Activated CD4-positive, alpha-beta T cell treated with anti-CD3 and anti-CD28 coated beads for 24 hours (primary cell): Measurements from ENCODE around the gene CNTROB.

Experiments used
- DNase-seq, 2 donors: peaks; one replicate each; pipeline ENCODE4 v3.0.0-alpha.2; 2020; ENCODE audit warnings: low read depth in 2 of 2

The CNTROB gene

GRCh38 chr17:7987112-7987893 lies 55.3 kb downstream of the CNTROB start:
- DNase-seq, result no peak

DNA sequence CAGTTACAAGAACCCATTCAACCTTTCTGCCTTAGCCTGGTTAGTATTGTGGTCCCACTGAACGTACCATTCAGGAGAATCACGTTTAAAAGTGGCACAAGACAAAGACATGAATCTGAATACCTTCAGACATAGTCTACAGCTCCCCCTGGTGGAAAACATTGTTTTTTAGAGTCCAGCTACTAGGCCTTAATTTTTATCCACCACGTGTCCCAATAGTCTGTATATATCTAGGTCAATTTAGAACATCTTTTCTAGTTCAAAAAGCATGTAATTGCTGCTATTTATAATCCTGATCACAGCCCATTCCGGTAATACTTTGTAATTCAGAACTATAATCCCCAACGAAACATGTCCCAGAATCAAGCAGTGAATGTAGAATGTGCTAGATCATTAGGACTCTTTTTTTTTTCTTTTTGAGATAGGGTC lies 56.8 kb downstream of the CNTROB start:
- DNase-seq, result peak in 1 of 2 donors; percentile 76

GRCh38 chr17:7989781-7990655 lies 58.0 kb downstream of the CNTROB start:
- DNase-seq, result peak; percentile 96

- DNase-seq, result no peak
Measured at GRCh38 chr17:7992516-7992915, 60.5 kb downstream of the CNTROB start.

DNA sequence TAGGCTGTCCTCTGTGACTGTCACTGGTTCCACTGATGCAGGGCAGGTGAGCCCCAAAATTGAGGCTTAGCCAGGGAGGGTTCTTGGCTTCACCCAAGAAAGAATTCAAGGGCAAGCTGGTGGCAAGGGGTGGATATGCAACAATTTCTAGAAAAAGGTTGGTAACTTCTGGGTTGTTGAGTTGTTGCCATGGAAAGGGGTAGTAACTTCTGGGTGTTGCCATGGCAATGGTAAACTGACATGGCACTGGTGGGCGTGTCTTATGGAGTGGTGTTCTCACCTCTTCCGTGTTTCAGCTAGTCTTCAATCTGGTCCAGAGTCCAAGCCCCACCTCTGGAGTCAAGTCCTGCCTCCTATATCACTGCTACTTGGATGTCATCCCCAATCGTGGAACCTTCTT lies 60.9 kb downstream of the CNTROB start:
- no peak for DNase-seq

DNA sequence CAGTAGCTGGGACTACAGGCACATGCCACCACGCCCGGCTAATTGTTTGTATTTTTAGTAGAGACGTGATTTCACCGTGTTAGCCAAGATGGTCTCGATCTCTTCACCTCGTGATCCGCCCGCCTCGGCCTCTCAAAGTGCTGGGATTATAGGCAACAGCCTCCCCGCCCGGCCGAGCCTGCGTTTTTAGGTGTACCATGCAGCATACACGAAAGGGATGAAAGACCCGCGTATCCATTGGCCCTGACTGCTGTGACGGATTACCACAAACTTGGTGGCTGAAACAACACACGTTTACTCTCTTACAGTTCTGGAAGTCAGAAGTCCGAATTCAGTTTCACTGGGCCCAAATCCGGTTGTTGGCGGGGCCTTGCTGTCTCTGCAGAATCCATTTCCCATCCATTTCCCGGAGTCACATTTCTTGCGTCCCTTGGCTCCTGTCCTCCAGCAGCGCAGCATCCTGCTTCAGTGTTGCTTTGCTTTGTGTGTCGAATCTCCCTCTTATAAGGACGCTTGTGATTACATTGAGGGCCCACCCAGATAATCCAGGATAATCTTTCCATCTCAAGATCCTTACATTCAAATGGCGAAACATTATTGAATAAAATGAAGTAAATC lies 62.1 kb downstream of the CNTROB start:
- no peak for DNase-seq

- DNase-seq, result no peak
Measured at GRCh38 chr17:7995724-7996123, 63.7 kb downstream of the CNTROB start.

- no peak for DNase-seq
Measured at GRCh38 chr17:7997186-7997585, 65.2 kb downstream of the CNTROB start.
